Mammary epithelial cell (primary cell): ENCODE results near the gene ZNF460.

Experiments
- EZH2 ChIP-seq: IDR thresholded peaks from 2 replicates; pipeline ENCODE4 v1.6.1; 2012; ENCODE audit warnings: low read length, inconsistent platforms, borderline replicate concordance
- TF ChIP-seq, protein P1 (sequence below), 2 donors: IDR thresholded peaks in 1 of 2; conservative IDR thresholded peaks in 1 of 2; 2 replicates each; pipeline ENCODE4 v1.5.1; 2011 to 2012; ENCODE audit warnings: inconsistent platforms in 2 of 2, low read length in 2 of 2, mild to moderate bottlenecking in 2 of 2, control low read depth in 1 of 2, low read depth in 1 of 2; ENCODE audit not compliant: insufficient read depth in 1 of 2; ENCODE audit errors: extremely low read depth in 1 of 2

DNA sequence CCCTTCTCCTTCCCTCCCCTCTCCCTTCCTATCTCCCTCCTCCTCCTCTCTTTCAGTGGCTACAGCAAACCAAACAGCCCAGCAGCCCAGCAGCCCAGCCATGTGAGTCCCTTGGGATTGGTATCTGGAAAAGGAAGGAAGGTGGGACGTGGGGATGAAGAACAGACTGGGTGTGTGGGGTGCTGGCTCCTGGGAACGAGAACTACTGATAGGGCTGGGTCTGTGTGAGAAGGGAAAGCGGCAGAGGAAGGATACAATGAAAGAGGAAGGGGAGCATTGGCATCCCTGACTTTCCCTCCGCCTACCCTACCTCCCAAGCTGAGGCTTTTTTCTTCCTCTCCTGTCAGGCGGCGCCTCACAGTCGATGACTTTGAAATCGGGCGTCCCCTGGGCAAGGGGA is 48.6 kb upstream of the ZNF460 start:
- TF ChIP-seq, protein P1, sequence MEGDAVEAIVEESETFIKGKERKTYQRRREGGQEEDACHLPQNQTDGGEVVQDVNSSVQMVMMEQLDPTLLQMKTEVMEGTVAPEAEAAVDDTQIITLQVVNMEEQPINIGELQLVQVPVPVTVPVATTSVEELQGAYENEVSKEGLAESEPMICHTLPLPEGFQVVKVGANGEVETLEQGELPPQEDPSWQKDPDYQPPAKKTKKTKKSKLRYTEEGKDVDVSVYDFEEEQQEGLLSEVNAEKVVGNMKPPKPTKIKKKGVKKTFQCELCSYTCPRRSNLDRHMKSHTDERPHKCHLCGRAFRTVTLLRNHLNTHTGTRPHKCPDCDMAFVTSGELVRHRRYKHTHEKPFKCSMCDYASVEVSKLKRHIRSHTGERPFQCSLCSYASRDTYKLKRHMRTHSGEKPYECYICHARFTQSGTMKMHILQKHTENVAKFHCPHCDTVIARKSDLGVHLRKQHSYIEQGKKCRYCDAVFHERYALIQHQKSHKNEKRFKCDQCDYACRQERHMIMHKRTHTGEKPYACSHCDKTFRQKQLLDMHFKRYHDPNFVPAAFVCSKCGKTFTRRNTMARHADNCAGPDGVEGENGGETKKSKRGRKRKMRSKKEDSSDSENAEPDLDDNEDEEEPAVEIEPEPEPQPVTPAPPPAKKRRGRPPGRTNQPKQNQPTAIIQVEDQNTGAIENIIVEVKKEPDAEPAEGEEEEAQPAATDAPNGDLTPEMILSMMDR (conservative IDR thresholded peaks at IDR 0.05 in 1 of 2, IDR thresholded peaks at IDR 0.05 in 1 of 2; ENCODE audit: extremely low read depth in 1 of 2, insufficient read depth in 1 of 2, low read depth in 1 of 2, low read length in 2 of 2) = no peak
- TF ChIP-seq EZH2 = no peak
